Globus pallidus (tissue), 1 donor: ENCODE results near the gene WIPI1.
A peak's percentile ranks its signal among the peaks of the same experiment; 100 is the strongest.
"Not testable (repeated sequence)": the region's sequence is repeated elsewhere in the genome, so short reads cannot be mapped to it uniquely, and the experiment has no call there.

Experiments used
- DNase-seq: peaks from one replicate; pipeline ENCODE4 v3.0.0-alpha.2; 2015; ENCODE audit warnings: low spot score

The WIPI1 gene

DNA sequence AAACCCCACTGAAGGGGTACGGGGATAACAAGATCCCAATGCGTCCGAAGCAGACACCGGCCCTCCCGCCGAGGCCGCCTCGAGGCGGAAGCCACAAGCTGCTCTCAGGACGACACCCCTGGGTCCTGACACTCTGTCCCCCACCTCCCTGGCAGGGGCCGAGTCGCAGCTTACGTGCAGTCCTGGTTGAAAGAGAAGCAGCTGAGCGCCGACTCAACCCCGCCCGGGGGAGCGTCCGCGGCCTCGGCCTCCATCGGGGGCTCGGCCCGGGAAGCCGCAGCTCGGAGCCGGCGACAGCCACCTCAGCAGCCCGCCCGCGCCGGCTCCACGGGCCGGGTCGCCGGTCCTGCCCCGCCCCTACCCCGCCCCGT is at the start of gene WIPI1:
TSS of gene WIPI1 (minus strand) at position 329 of the 371 bp plus-strand sequence. CDS start at position 254, 75 bp downstream.
- no peak for DNase-seq

DNA sequence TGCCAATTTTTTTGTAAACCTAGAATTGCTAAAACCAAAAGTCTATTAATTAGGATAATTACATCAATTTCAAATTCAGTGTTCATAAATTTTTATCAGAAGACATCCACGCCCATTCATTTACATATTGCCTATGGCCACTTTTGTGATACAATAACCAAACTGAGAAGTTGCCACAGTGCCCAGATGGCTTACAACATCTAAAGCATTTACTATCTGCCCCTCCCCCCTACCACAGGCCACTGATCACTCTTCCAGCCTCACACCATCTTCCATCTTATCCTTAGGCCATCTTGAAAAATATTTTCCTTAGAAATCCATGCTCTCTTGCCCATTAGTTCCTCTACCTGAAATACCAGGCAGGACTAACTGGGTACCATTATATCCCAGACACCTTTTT is 48.7 kb upstream of the WIPI1 start:
- DNase-seq: no peak

DNA sequence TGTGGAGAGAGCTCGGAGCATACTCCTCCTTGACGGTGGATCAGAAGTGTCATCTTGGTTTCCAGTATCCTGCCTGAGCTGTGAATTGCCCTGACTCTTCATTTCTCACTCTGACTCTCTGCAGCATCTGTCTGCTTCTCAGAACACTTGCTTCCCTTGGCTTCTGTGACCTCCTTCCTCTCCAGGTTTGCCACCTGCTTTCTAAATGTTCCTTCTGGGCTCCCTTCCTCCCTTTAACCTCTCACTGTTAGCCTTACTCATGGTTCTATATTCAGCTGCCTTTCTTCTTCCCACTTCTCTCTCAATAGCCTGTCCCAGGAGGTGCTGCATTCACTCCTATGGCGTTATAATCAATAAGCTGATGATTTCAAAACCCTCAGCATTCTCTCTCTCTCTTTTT is 43.8 kb upstream of the WIPI1 start:
- DNase-seq: no peak

DNA sequence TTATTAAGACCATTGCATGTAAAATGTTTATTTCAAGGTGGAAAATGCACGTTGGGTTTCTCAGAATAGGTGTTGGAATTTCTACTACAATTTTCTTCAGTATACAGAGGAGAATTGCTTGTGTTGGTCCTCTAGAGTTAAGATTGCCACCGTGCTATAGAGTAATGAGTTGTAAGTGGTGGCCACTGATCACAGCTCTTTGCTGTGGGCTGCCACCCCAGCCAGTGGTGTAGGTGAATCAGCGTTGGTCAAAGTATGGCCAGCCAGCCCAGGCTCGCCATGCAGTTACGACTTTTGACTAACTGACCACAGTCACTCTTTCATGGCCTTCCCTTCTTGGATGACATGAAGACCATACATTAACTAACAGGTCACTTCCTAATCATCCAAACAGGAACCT is 42.3 kb upstream of the WIPI1 start:
- no peak for DNase-seq

- DNase-seq: no peak
Measured at GRCh38 chr17:68498479-68499326, 41.4 kb upstream of the WIPI1 start.

DNA sequence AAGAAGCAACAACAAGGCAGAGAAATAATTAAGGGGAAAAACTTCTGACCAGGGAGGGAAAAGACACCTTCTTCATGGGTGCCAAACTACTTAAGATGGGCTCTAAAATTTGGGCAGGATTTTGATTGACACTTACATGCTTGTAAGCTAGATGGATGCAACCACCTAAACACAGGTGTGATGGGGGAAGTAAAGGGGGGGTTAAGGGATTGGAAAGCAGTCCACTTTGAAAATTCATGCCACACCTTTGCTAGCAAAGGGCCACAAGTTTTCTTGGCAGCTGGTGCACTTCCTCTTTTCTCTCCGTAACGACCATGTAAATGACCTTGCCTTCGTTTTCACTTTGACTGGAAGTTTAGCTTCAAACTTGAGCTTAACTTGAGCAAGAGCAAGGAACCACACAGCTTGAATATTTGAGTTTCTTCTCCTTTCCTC is 40.6 kb upstream of the WIPI1 start:
- no peak for DNase-seq

- DNase-seq: no peak
Measured at GRCh38 chr17:68495081-68495480, 37.8 kb upstream of the WIPI1 start.

GRCh38 chr17:68492394-68493054 is 35.2 kb upstream of the WIPI1 start:
- DNase-seq: not testable (repeated sequence)

GRCh38 chr17:68491381-68492231 is 34.3 kb upstream of the WIPI1 start:
- peak; percentile 62 for DNase-seq

DNA sequence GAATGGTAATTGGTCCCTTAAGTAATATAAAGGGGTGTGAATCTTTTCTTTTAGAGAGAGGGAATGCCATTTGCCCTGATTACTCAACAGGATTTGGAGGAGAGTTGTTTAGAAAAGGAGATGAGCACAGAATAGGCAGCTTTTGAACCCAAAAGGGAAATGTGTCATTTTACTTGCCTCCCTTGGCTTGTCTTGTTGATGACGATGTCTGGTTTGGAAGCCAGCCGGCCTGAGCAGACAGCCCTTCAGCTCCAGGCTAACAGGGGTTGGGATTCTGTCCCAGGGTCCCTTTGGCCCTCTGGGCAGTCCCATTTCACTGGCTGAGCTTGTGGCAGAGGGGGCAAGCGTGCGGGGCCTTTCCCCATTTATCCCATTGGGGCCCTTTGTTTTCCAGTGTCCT is 32.6 kb upstream of the WIPI1 start:
- no peak for DNase-seq

- DNase-seq: no peak
Measured at GRCh38 chr17:68484458-68484857, 27.2 kb upstream of the WIPI1 start.

GRCh38 chr17:68482576-68483041 is 25.3 kb upstream of the WIPI1 start:
- DNase-seq: no peak

DNA sequence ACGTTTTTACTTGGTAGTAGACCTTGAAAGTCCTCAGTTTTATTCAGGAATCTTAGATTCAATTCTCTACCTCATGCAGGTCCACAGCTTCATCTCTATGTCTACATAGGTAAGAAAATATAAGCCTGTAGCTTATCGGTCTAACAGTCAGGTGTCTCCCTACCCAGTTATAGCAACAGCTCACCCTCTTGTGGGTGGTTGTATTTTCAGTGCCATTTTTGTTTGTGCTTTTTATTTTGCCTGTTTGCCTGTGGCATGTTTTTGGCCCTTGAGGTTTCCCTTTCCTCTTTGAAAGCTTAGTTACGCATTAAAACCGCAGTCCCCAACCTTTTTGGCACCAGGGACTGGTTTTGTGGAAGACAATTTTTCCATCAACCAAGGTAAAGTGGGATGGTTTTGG is 23.6 kb upstream of the WIPI1 start:
- no peak for DNase-seq

DNA sequence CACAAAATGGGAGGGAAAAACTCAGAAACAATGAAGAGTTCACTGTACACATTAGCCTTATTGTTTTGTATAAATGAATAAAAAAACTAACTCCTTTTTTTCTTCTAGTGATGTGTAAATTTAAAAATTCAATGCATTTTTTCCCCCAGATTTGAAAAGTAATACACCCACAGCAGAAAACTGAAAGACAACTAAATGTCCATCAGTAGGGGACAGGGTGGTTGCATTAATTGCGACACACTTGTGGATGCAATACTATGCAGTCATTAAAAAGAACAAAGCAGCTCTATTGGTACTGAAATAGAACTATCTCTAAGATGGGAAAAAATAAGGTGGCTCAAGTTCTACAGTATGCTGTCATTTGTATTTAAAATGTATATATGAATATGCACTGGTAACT is 13.7 kb upstream of the WIPI1 start:
- no peak for DNase-seq

DNA sequence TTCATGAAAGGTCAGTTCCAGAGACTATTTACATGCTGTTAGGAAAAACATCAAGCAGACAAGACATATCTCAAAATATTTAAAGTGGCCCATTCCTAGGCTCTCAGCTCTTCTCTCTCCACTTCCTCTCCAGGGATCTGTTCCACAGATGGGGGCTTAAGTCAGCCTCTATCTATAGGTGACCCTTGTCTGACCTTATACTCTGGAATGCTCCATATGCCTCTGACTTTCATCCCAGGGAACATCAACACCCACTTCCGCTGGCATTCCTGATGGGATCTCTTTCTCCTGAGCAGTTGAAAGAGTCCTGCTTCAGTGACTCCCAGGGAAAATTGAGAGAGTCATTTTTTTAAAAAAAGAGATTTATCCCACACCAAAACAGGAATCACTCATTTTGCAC is 11.5 kb upstream of the WIPI1 start:
- no peak for DNase-seq

GRCh38 chr17:68468334-68468733 is 11.0 kb upstream of the WIPI1 start:
- DNase-seq: no peak

- DNase-seq: no peak
Measured at GRCh38 chr17:68463211-68464019, 6.1 kb upstream of the WIPI1 start.

GRCh38 chr17:68462381-68463210 is 5.3 kb upstream of the WIPI1 start:
- DNase-seq: peak; percentile 77

DNA sequence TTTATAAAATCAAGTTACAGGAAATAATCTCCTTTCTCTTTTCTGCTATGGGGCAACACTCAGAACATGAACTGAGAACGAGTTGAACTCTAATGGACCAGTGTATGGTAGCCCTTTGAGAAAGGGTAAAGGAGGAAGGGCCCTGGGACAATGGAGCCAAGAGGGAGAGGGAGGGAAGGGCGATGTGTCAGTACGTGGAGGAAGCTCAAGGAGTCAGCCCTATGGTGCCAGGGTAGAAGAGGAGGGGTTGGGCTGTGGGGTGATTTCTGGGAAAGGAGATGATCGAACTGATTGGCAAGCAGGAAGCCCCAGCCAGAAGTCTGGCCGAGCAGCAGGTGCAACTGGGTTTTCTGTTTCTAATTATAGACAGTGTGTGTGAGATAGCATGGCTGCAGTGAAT is 4.3 kb upstream of the WIPI1 start:
- no peak for DNase-seq

GRCh38 chr17:68461122-68461539 is 3.8 kb upstream of the WIPI1 start:
- DNase-seq: no peak

- no peak for DNase-seq
Measured at GRCh38 chr17:68460715-68461114, 3.4 kb upstream of the WIPI1 start.
